Karpas-422 (cell line): Measurements from ENCODE around the gene NDUFAB1. TPM values are rescaled to one million over a fixed set of nuclear protein-coding genes. Genes with fewer than 3 reads are reported as not detected.
"Not testable (repeated sequence)": the region's sequence is repeated elsewhere in the genome, so short reads cannot be mapped to it uniquely, and the experiment has no call there.

Experiments used
- DNase-seq: peaks from one replicate; pipeline ENCODE4 v3.0.0-alpha.2; 2015
- H2AFZ ChIP-seq: fragments of 200-600 bp; sonication (generic); 2 replicates; pipeline ENCODE4 v1.6.1; 2014; ENCODE audit warnings: antibody characterized with exemption, low read length, mixed read lengths
- H3K27ac ChIP-seq: fragments of 200-600 bp; sonication (generic); 2 replicates; pipeline ENCODE4 v1.5.1; 2014; ENCODE audit warnings: mild to moderate bottlenecking, low read length, moderate library complexity
- H3K27me3 ChIP-seq: fragments of 200-600 bp; sonication (generic); 2 replicates; pipeline ENCODE4 v1.6.1; 2014; ENCODE audit warnings: low read length, mixed read lengths
- H3K36me3 ChIP-seq: fragments of 200-600 bp; sonication (generic); 2 replicates; pipeline ENCODE4 v1.6.1; 2014; ENCODE audit warnings: low read length, mixed read lengths; ENCODE audit not compliant: insufficient read depth
- H3K4me1 ChIP-seq: fragments of 200-600 bp; sonication (generic); 2 replicates; pipeline ENCODE4 v1.6.1; 2014; ENCODE audit warnings: mild to moderate bottlenecking, low read length, mixed read lengths
- H3K4me2 ChIP-seq: fragments of 200-600 bp; sonication (generic); 2 replicates; pipeline ENCODE4 v1.6.1; 2014; ENCODE audit warnings: low read length, low read depth, mild to moderate bottlenecking; ENCODE audit not compliant: poor library complexity, severe bottlenecking
- H3K4me3 ChIP-seq: fragments of 200-600 bp; sonication (generic); 2 replicates; pipeline ENCODE4 v1.5.1; 2014; ENCODE audit warnings: mild to moderate bottlenecking, antibody characterized with exemption, low read length, mixed read lengths
- H3K79me2 ChIP-seq: fragments of 200-600 bp; sonication (generic); 2 replicates; pipeline ENCODE4 v1.6.1; 2014; ENCODE audit warnings: mild to moderate bottlenecking, low read length, mixed read lengths
- H3K9ac ChIP-seq: fragments of 200-600 bp; sonication (generic); 2 replicates; pipeline ENCODE4 v1.6.0; 2014; ENCODE audit warnings: low read length
- H3K9me2 ChIP-seq: fragments of 200-600 bp; sonication (generic), shearing (Covaris generic); replicated peaks from 2 replicates; pipeline ENCODE4 v1.6.0; 2014; ENCODE audit warnings: mild to moderate bottlenecking, low read length, moderate library complexity; ENCODE audit not compliant: insufficient read depth
- H3K9me3 ChIP-seq: fragments of 300-700, 200-600 bp; sonication (generic); 2 replicates; pipeline ENCODE4 v1.6.1; 2014; ENCODE audit warnings: low read length, mixed read lengths
- H4K20me1 ChIP-seq: fragments of 200-600 bp; sonication (generic); 2 replicates; pipeline ENCODE4 v1.6.1; 2014; ENCODE audit warnings: mild to moderate bottlenecking, antibody characterized with exemption, low read length, low read depth; ENCODE audit not compliant: insufficient read depth
- total RNA-seq: library from RNA; depleted of rRNA; stranded (reverse); fragments of >200 nt; shearing (Covaris generic); gene quantifications from 2 replicates; pipeline ENCODE4 v1.2.3, GENCODE V29; 2014; ENCODE audit warnings: low replicate concordance

NDUFAB1 gene
- total RNA-seq, 1 experiment from 2014 or later, result 193 TPM

DNA sequence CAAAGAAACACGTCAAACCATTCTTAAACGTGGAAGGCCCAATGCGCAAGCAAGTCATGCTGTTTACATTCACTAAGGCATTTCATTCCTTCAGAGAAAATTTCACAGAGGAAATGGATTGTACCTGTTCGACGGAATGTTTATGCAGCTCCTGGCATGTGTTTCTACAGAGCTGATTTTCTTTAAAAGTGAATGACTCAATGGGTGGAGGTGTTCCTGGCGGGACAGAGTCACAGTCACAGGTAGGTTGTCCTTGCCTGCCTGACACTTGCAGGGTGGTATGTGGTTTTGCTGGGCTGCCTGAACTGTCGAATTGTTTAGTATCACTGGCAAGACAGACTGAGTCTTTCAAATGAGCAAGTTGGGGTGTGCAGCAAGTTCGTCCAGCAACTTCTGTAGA, 33.4 kb upstream of the NDUFAB1 start:
- Histone ChIP-seq H3K27ac (no peak overlapping the region), H3K27me3 (no peaks in the 10 kb centered on the region), H2AFZ (no peak overlapping the region), H4K20me1 (no peaks in the 10 kb centered on the region; the same call in 1 of the 2 replicates), H3K9me2 (no peaks in the 10 kb centered on the region), H3K9ac (no peak overlapping the region), H3K9me3 (no peaks in the 10 kb centered on the region), H3K4me1 (0 out of 2 replicates have a peak, but pooled peaks cover 3% of the 10 kb centered on the region), H3K36me3 (peaks cover 28% of the 10 kb centered on the region; the same call in 1 of the 2 replicates), H3K4me3 (no peak overlapping the region), H3K4me2 (no peak overlapping the region), H3K79me2 (peaks cover 50% of the 10 kb centered on the region)
- no peak for DNase-seq

DNA sequence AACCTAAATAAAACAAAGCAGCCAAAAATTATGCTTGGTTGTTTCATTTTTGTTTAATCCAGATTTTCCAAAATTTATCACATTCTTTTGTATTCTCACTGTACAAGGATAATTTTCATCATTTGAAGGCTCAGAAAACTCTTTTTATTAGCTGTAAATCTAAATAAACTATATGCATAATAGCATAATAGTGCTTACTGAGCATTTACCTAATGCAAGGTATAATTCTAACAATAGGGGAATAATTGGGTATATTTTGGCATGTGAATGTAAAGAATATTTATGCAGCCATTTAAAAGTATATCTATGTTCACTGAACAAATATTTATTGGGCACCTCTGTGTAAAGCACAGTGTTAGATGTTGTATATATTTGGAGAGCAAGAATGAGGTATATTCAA, 28.0 kb upstream of the NDUFAB1 start:
- no peak for DNase-seq
- Histone ChIP-seq H3K36me3 (peaks cover 15% of the 10 kb centered on the region; the same call in 1 of the 2 replicates), H3K9me2 (no peaks in the 10 kb centered on the region), H3K4me2 (no peak overlapping the region), H3K4me3 (no peak overlapping the region), H3K27me3 (no peaks in the 10 kb centered on the region), H4K20me1 (no peaks in the 10 kb centered on the region), H3K9me3 (no peaks in the 10 kb centered on the region), H3K27ac (no peak overlapping the region), H3K9ac (no peak overlapping the region), H3K4me1 (0 out of 2 replicates have a peak, but pooled peaks cover 3% of the 10 kb centered on the region), H2AFZ (no peak overlapping the region), H3K79me2 (0 out of 2 replicates have a peak, but pooled peaks cover 6% of the 10 kb centered on the region)

DNA sequence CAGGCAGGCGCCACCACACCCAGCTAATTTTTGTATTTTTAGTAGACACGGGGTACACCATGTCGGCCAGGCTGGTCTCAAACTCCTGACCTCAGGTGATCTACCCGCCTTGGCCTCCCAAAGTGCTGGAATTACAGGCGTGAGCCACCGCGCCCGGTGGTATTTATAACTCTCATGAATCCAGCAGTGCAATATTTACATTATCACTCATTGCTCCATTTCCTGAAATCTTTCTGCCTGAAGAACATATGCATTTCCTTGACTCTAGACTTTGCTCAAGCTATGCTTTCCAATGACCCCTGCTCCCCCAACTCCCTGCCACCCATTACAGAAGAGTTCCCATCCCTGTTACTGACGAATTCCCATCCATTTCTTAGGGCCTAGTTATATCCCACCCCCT, 19.7 kb upstream of the NDUFAB1 start:
- no peak for DNase-seq
- Histone ChIP-seq H3K27ac (no peak overlapping the region), H3K4me1 (no peaks in the 10 kb centered on the region)

DNA sequence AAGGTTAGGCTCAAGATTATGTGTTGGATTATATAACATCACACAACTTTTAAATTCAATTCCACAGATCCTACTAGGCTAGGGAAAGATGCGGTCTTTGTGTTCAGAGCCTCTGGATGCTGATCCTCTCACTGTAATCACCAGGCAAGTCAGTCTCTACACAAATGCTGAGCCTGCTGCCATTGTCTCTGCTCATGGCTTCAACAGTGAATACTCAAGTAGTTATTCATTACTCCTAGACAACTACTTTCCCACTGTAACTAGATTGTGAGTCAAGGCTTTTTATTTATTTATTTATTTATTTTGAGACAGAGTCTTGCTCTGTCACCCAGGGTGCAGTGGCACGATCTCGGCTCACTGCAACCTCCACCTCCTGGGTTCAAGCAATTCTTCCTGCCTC, 15.8 kb upstream of the NDUFAB1 start:
- no peak overlapping the region for H3K9ac ChIP-seq
- H3K4me2 ChIP-seq, result no peak overlapping the region
- H4K20me1 ChIP-seq, result no peaks in the 10 kb centered on the region
- H2AFZ ChIP-seq, result no peak overlapping the region
- DNase-seq, result no peak
- H3K9me2 ChIP-seq, result no peaks in the 10 kb centered on the region
- no peaks in the 10 kb centered on the region for H3K79me2 ChIP-seq
- no peaks in the 10 kb centered on the region for H3K9me3 ChIP-seq
- H3K4me3 ChIP-seq, result no peak overlapping the region
- no peak overlapping the region for H3K27ac ChIP-seq
- no peaks in the 10 kb centered on the region for H3K4me1 ChIP-seq
- no peaks in the 10 kb centered on the region for H3K27me3 ChIP-seq
- peaks cover 4% of the 10 kb centered on the region for H3K36me3 ChIP-seq

More for the DNA sequence above, 19.7 kb upstream of the NDUFAB1 start:
- no peak overlapping the region for H2AFZ ChIP-seq
- peaks cover 8% of the 10 kb centered on the region for H3K36me3 ChIP-seq
- no peaks in the 10 kb centered on the region for H3K27me3 ChIP-seq
- no peak overlapping the region for H3K9ac ChIP-seq
- H3K4me3 ChIP-seq, result no peak overlapping the region
- no peaks in the 10 kb centered on the region for H3K9me3 ChIP-seq
- no peaks in the 10 kb centered on the region for H3K9me2 ChIP-seq
- no peak overlapping the region for H3K4me2 ChIP-seq
- H3K79me2 ChIP-seq, result 0 out of 2 replicates have a peak, but pooled peaks cover 2% of the 10 kb centered on the region
- no peaks in the 10 kb centered on the region for H4K20me1 ChIP-seq

DNA sequence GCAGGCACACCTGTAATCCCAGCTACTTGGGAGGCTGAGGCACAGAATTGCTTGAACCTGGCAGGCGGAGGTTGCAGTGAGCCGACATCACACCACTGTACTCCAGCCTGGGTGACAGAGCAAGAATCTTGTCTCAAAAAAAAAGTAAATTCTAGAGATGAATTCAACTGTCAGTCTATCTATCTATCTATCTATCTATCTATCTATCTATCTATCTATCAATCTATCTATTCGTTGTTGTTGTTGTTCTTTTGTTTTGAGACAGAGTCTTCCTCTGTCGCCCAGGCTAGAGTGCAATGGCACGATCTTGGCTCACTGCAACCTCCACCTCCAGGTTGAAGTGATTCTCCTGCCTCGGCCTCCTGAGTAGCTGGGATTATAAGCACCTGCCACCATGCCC, 14.8 kb upstream of the NDUFAB1 start:
- not testable (repeated sequence) for H3K36me3 ChIP-seq, H3K27ac ChIP-seq, H3K9me2 ChIP-seq, H4K20me1 ChIP-seq, H3K9ac ChIP-seq, H3K27me3 ChIP-seq, H3K4me1 ChIP-seq, H3K4me3 ChIP-seq, DNase-seq, H2AFZ ChIP-seq, H3K79me2 ChIP-seq, H3K4me2 ChIP-seq, H3K9me3 ChIP-seq

DNA sequence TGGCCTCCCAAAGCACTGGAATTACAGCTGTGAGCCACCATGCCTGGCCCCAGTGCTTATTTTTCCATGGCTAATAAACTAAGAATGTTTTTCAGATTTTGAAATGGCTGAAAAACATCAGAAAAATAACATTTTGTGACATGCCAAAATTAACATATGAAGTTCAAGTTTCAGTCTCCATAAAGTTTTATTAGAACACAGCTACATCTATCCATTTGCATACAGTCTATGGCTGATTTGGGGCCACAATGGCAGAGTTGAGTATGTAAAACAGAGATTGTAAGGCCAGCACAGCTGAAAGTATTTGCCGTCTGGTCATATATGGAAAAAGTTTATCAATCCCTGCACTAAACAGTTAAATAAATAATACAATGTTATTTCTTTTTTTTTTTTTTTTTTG, 13.8 kb upstream of the NDUFAB1 start:
- H3K36me3 ChIP-seq, result peaks cover 4% of the 10 kb centered on the region; the same call in 1 of the 2 replicates

DNA sequence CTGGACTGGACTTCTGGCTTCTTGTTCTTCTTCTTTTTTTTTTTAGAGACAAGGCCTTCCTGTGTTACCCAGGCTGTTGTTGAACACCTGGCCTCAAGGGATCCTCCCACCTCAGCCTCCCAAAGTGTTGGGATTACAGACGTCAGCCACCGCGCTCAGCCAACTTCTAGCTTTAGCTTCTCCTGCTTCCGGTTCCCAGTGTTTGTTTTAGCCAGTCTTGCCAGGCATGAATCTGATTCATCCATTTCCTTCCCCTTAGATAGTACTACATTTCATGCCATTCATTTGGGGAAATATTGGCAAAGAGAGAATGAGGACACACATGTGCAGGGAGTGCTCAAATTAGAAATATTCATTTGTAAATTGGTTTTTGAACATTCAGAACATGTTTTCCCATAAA, 12.1 kb upstream of the NDUFAB1 start:
- no peak overlapping the region for H3K9ac ChIP-seq
- H3K4me1 ChIP-seq, result no peaks in the 10 kb centered on the region
- H4K20me1 ChIP-seq, result no peaks in the 10 kb centered on the region
- no peak overlapping the region for H2AFZ ChIP-seq
- H3K27ac ChIP-seq, result no peak overlapping the region
- no peak overlapping the region for H3K4me2 ChIP-seq
- no peak overlapping the region for H3K4me3 ChIP-seq
- no peaks in the 10 kb centered on the region for H3K79me2 ChIP-seq
- H3K36me3 ChIP-seq, result peaks cover 3% of the 10 kb centered on the region; the same call in 1 of the 2 replicates
- no peaks in the 10 kb centered on the region for H3K9me3 ChIP-seq
- H3K27me3 ChIP-seq, result no peaks in the 10 kb centered on the region
- H3K9me2 ChIP-seq, result no peaks in the 10 kb centered on the region
- no peak for DNase-seq

More for the DNA sequence above, 13.8 kb upstream of the NDUFAB1 start:
- H3K4me2 ChIP-seq, result no peak overlapping the region
- no peaks in the 10 kb centered on the region for H4K20me1 ChIP-seq
- no peaks in the 10 kb centered on the region for H3K4me1 ChIP-seq
- H3K4me3 ChIP-seq, result no peak overlapping the region
- no peak for DNase-seq
- no peaks in the 10 kb centered on the region for H3K9me3 ChIP-seq
- no peak overlapping the region for H2AFZ ChIP-seq
- no peaks in the 10 kb centered on the region for H3K27me3 ChIP-seq
- no peak overlapping the region for H3K27ac ChIP-seq
- no peak overlapping the region for H3K9ac ChIP-seq
- H3K79me2 ChIP-seq, result no peaks in the 10 kb centered on the region
- H3K9me2 ChIP-seq, result no peaks in the 10 kb centered on the region

DNA sequence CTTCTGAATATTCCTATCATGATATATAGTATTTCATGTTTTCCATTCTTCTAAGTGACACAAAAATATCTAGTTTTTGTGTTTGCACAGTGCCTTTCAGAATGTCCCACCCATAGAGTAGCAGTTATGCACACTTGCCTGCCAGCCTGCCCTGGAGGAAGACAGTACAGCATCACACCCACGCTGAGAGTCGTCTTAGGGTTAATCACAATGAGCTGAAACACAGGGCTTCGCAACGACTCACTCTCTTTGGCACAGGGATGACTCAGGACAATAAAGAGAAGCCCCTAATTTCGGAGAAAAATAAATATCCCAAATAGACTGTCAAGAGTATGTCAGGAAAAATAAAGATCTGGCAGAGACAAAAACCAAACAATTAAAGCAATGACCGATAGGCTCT, 11.6 kb upstream of the NDUFAB1 start:
- no peak overlapping the region for H2AFZ ChIP-seq
- no peaks in the 10 kb centered on the region for H4K20me1 ChIP-seq
- H3K9me2 ChIP-seq, result no peaks in the 10 kb centered on the region
- H3K4me3 ChIP-seq, result no peak overlapping the region
- H3K27ac ChIP-seq, result no peak overlapping the region
- H3K4me2 ChIP-seq, result no peak overlapping the region
- no peak for DNase-seq
- H3K36me3 ChIP-seq, result peaks cover 7% of the 10 kb centered on the region; the same call in 1 of the 2 replicates
- H3K27me3 ChIP-seq, result no peaks in the 10 kb centered on the region
- H3K79me2 ChIP-seq, result no peaks in the 10 kb centered on the region
- H3K4me1 ChIP-seq, result no peaks in the 10 kb centered on the region
- no peak overlapping the region for H3K9ac ChIP-seq
- no peaks in the 10 kb centered on the region for H3K9me3 ChIP-seq
